ENCODE measurements around the gene LAMTOR4.

Gene LAMTOR4

GRCh38 chr7:100105534-100105933, 43.2 kb upstream of the LAMTOR4 start:
- H3K4me1 ChIP-seq (ENCODE audit: control extremely low read depth in 1 of 4, control insufficient read depth in 4 of 4, insufficient read depth in 4 of 4, low read length in 3 of 4) = peaks cover 0 to 10% (median 6%) of the 10 kb centered on the region in 4 experiments
- no peaks in the 10 kb centered on the region for H3K27me3 ChIP-seq (replicated peaks in 2 of 5; ENCODE audit: control insufficient read depth in 4 of 5, insufficient read depth in 5 of 5, low read length in 4 of 5)
- no peak overlapping the region for H3K27ac ChIP-seq (ENCODE audit: insufficient read depth in 1 of 2, low read depth in 1 of 2, low read length in 2 of 2, poor library complexity in 1 of 2, severe bottlenecking in 2 of 2)
- H3K4me3 ChIP-seq (ENCODE audit: control insufficient read depth in 1 of 7, extremely low read depth in 1 of 7, insufficient read depth in 4 of 7, low read depth in 2 of 7, low read length in 6 of 7) = no peak overlapping the region
- no peak for DNase-seq
- peaks cover 6 to 65% (median 42%) of the 10 kb centered on the region in 4 experiments for H3K36me3 ChIP-seq (ENCODE audit: control insufficient read depth in 4 of 4, insufficient read depth in 4 of 4, low read length in 3 of 4)
- ChIA-PET CTCF (no interaction called here), POLR2A (no interaction called here)
- WGBS (ENCODE audit: insufficient coverage) = 100% methylated on average over 2 of the region's 4 CpGs
- H3K9me3 ChIP-seq (ENCODE audit: control extremely low read depth in 1 of 5, control insufficient read depth in 4 of 5, insufficient read depth in 2 of 5, low read depth in 1 of 5, low read length in 4 of 5) = no peaks in the 10 kb centered on the region

- WGBS (ENCODE audit: insufficient coverage) = 94% methylated on average over 12 of the region's 17 CpGs
- Histone ChIP-seq H3K4me3 (ENCODE audit: control insufficient read depth in 1 of 7, extremely low read depth in 1 of 7, insufficient read depth in 4 of 7, low read depth in 2 of 7, low read length in 6 of 7) (no peak overlapping the region), H3K27me3 (replicated peaks in 2 of 5; ENCODE audit: control insufficient read depth in 4 of 5, insufficient read depth in 5 of 5, low read length in 4 of 5) (no peaks in the 10 kb centered on the region), H3K36me3 (ENCODE audit: control insufficient read depth in 4 of 4, insufficient read depth in 4 of 4, low read length in 3 of 4) (peaks cover 6 to 74% (median 50%) of the 10 kb centered on the region in 4 experiments), H3K4me1 (ENCODE audit: control extremely low read depth in 1 of 4, control insufficient read depth in 4 of 4, insufficient read depth in 4 of 4, low read length in 3 of 4) (peaks cover 0 to 7% (median 5%) of the 10 kb centered on the region in 4 experiments), H3K9me3 (ENCODE audit: control extremely low read depth in 1 of 5, control insufficient read depth in 4 of 5, insufficient read depth in 2 of 5, low read depth in 1 of 5, low read length in 4 of 5) (no peaks in the 10 kb centered on the region), H3K27ac (ENCODE audit: insufficient read depth in 1 of 2, low read depth in 1 of 2, low read length in 2 of 2, poor library complexity in 1 of 2, severe bottlenecking in 2 of 2) (no peak overlapping the region)
- no peak for DNase-seq
- POLR2A ChIA-PET = no interaction called here
- CTCF ChIA-PET = no interaction called here
Measured at GRCh38 chr7:100106633-100107032, 42.1 kb upstream of the LAMTOR4 start.

GRCh38 chr7:100107125-100107737, 41.5 kb upstream of the LAMTOR4 start:
- Histone ChIP-seq H3K27me3 (replicated peaks in 2 of 5; ENCODE audit: control insufficient read depth in 4 of 5, insufficient read depth in 5 of 5, low read length in 4 of 5) (no peaks in the 10 kb centered on the region), H3K4me1 (ENCODE audit: control extremely low read depth in 1 of 4, control insufficient read depth in 4 of 4, insufficient read depth in 4 of 4, low read length in 3 of 4) (peaks cover 0 to 6% (median 4%) of the 10 kb centered on the region in 4 experiments), H3K27ac (ENCODE audit: insufficient read depth in 1 of 2, low read depth in 1 of 2, low read length in 2 of 2, poor library complexity in 1 of 2, severe bottlenecking in 2 of 2) (no peak overlapping the region), H3K36me3 (ENCODE audit: control insufficient read depth in 4 of 4, insufficient read depth in 4 of 4, low read length in 3 of 4) (peaks cover 6 to 80% (median 53%) of the 10 kb centered on the region in 4 experiments), H3K4me3 (ENCODE audit: control insufficient read depth in 1 of 7, extremely low read depth in 1 of 7, insufficient read depth in 4 of 7, low read depth in 2 of 7, low read length in 6 of 7) (no peak overlapping the region), H3K9me3 (ENCODE audit: control extremely low read depth in 1 of 5, control insufficient read depth in 4 of 5, insufficient read depth in 2 of 5, low read depth in 1 of 5, low read length in 4 of 5) (no peaks in the 10 kb centered on the region)
- no peak for DNase-seq
- 94% methylated on average over 20 of the region's 25 CpGs for WGBS (ENCODE audit: insufficient coverage)
- ChIA-PET POLR2A (no interaction called here), CTCF (no interaction called here)

GRCh38 chr7:100107890-100108289, 40.8 kb upstream of the LAMTOR4 start:
- Histone ChIP-seq H3K27me3 (replicated peaks in 2 of 5; ENCODE audit: control insufficient read depth in 4 of 5, insufficient read depth in 5 of 5, low read length in 4 of 5) (no peaks in the 10 kb centered on the region), H3K4me3 (ENCODE audit: control insufficient read depth in 1 of 7, extremely low read depth in 1 of 7, insufficient read depth in 4 of 7, low read depth in 2 of 7, low read length in 6 of 7) (no peak overlapping the region), H3K36me3 (ENCODE audit: control insufficient read depth in 4 of 4, insufficient read depth in 4 of 4, low read length in 3 of 4) (peaks cover 6 to 84% (median 56%) of the 10 kb centered on the region in 4 experiments), H3K27ac (ENCODE audit: insufficient read depth in 1 of 2, low read depth in 1 of 2, low read length in 2 of 2, poor library complexity in 1 of 2, severe bottlenecking in 2 of 2) (no peak overlapping the region), H3K4me1 (ENCODE audit: control extremely low read depth in 1 of 4, control insufficient read depth in 4 of 4, insufficient read depth in 4 of 4, low read length in 3 of 4) (no peaks in the 10 kb centered on the region), H3K9me3 (ENCODE audit: control extremely low read depth in 1 of 5, control insufficient read depth in 4 of 5, insufficient read depth in 2 of 5, low read depth in 1 of 5, low read length in 4 of 5) (no peaks in the 10 kb centered on the region)
- DNase-seq = no peak
- POLR2A ChIA-PET = no interaction called here
- 99% methylated on average over 5 of the region's 11 CpGs for WGBS (ENCODE audit: insufficient coverage)
- CTCF ChIA-PET = no interaction called here

- Histone ChIP-seq H3K36me3 (ENCODE audit: control insufficient read depth in 4 of 4, insufficient read depth in 4 of 4, low read length in 3 of 4) (peaks cover 6 to 83% (median 58%) of the 10 kb centered on the region in 4 experiments), H3K27ac (ENCODE audit: insufficient read depth in 1 of 2, low read depth in 1 of 2, low read length in 2 of 2, poor library complexity in 1 of 2, severe bottlenecking in 2 of 2) (no peak overlapping the region), H3K27me3 (replicated peaks in 2 of 5; ENCODE audit: control insufficient read depth in 4 of 5, insufficient read depth in 5 of 5, low read length in 4 of 5) (no peaks in the 10 kb centered on the region), H3K4me3 (ENCODE audit: control insufficient read depth in 1 of 7, extremely low read depth in 1 of 7, insufficient read depth in 4 of 7, low read depth in 2 of 7, low read length in 6 of 7) (no peak overlapping the region), H3K9me3 (ENCODE audit: control extremely low read depth in 1 of 5, control insufficient read depth in 4 of 5, insufficient read depth in 2 of 5, low read depth in 1 of 5, low read length in 4 of 5) (no peaks in the 10 kb centered on the region), H3K4me1 (ENCODE audit: control extremely low read depth in 1 of 4, control insufficient read depth in 4 of 4, insufficient read depth in 4 of 4, low read length in 3 of 4) (no peaks in the 10 kb centered on the region)
- 94% methylated on average over 5 of the region's 12 CpGs for WGBS (ENCODE audit: insufficient coverage)
- ChIA-PET CTCF (interaction anchor here (1.3 kb wide), 1 partner anchor 11 kb away, joined by 5 read pairs; no protein-coding TSS in a partner anchor), POLR2A (no interaction called here)
- no peak for DNase-seq
Measured at GRCh38 chr7:100109521-100110163, 39.1 kb upstream of the LAMTOR4 start.

GRCh38 chr7:100111156-100111555, 37.6 kb upstream of the LAMTOR4 start:
- no peaks in the 10 kb centered on the region for H3K4me1 ChIP-seq (ENCODE audit: control extremely low read depth in 1 of 4, control insufficient read depth in 4 of 4, insufficient read depth in 4 of 4, low read length in 3 of 4)
- no peak for DNase-seq
- H3K27me3 ChIP-seq (replicated peaks in 2 of 5; ENCODE audit: control insufficient read depth in 4 of 5, insufficient read depth in 5 of 5, low read length in 4 of 5) = no peaks in the 10 kb centered on the region
- H3K9me3 ChIP-seq (ENCODE audit: control extremely low read depth in 1 of 5, control insufficient read depth in 4 of 5, insufficient read depth in 2 of 5, low read depth in 1 of 5, low read length in 4 of 5) = no peaks in the 10 kb centered on the region
- CTCF ChIA-PET = interaction anchor here (1.1 to 1.4 kb wide), 2 partner anchors 14 to 22 kb away, joined by 3 read pairs; no protein-coding TSS in a partner anchor
- H3K36me3 ChIP-seq (ENCODE audit: control insufficient read depth in 4 of 4, insufficient read depth in 4 of 4, low read length in 3 of 4) = peaks cover 6 to 68% (median 47%) of the 10 kb centered on the region in 4 experiments
- 100% methylated on average over 6 of the region's 7 CpGs for WGBS (ENCODE audit: insufficient coverage)
- H3K4me3 ChIP-seq (ENCODE audit: control insufficient read depth in 1 of 7, extremely low read depth in 1 of 7, insufficient read depth in 4 of 7, low read depth in 2 of 7, low read length in 6 of 7) = no peak overlapping the region
- H3K27ac ChIP-seq (ENCODE audit: insufficient read depth in 1 of 2, low read depth in 1 of 2, low read length in 2 of 2, poor library complexity in 1 of 2, severe bottlenecking in 2 of 2) = no peak overlapping the region
- POLR2A ChIA-PET = interaction anchor here (0.6 kb wide), 1 partner anchor 292 kb away, joined by 7 read pairs; no protein-coding TSS in a partner anchor

GRCh38 chr7:100111914-100112313, 36.8 kb upstream of the LAMTOR4 start:
- 95% methylated on average over 10 of the region's 13 CpGs for WGBS (ENCODE audit: insufficient coverage)
- peaks cover 3 to 60% (median 43%) of the 10 kb centered on the region in 4 experiments for H3K36me3 ChIP-seq (ENCODE audit: control insufficient read depth in 4 of 4, insufficient read depth in 4 of 4, low read length in 3 of 4)
- CTCF ChIA-PET = interaction anchor here (1.4 kb wide), 1 partner anchor 21 kb away, joined by 3 read pairs; no protein-coding TSS in a partner anchor

More at GRCh38 chr7:100111914-100112313, 36.8 kb upstream of the LAMTOR4 start:
- Histone ChIP-seq H3K27ac (ENCODE audit: insufficient read depth in 1 of 2, low read depth in 1 of 2, low read length in 2 of 2, poor library complexity in 1 of 2, severe bottlenecking in 2 of 2) (no peak overlapping the region), H3K4me3 (ENCODE audit: control insufficient read depth in 1 of 7, extremely low read depth in 1 of 7, insufficient read depth in 4 of 7, low read depth in 2 of 7, low read length in 6 of 7) (no peak overlapping the region), H3K9me3 (ENCODE audit: control extremely low read depth in 1 of 5, control insufficient read depth in 4 of 5, insufficient read depth in 2 of 5, low read depth in 1 of 5, low read length in 4 of 5) (no peaks in the 10 kb centered on the region), H3K27me3 (replicated peaks in 2 of 5; ENCODE audit: control insufficient read depth in 4 of 5, insufficient read depth in 5 of 5, low read length in 4 of 5) (no peaks in the 10 kb centered on the region), H3K4me1 (ENCODE audit: control extremely low read depth in 1 of 4, control insufficient read depth in 4 of 4, insufficient read depth in 4 of 4, low read length in 3 of 4) (no peaks in the 10 kb centered on the region)
- no peak for DNase-seq
- POLR2A ChIA-PET = no interaction called here
